Measurements from ENCODE around the gene DHX32.

Gene DHX32

GRCh38 chr10:125802131-125802530 is 79.0 kb downstream of the DHX32 start:
- DNase-seq (ENCODE audit: low read depth), result no peak

- no peak for DNase-seq (ENCODE audit: low read depth)
Measured at GRCh38 chr10:125801574-125801973, 79.5 kb downstream of the DHX32 start.

GRCh38 chr10:125799451-125800182 is 81.5 kb downstream of the DHX32 start:
- DNase-seq (ENCODE audit: low read depth), result no peak

GRCh38 chr10:125797994-125798662 is 83.0 kb downstream of the DHX32 start:
- DNase-seq (ENCODE audit: low read depth), result no peak

GRCh38 chr10:125797424-125797823 is 83.7 kb downstream of the DHX32 start:
- DNase-seq (ENCODE audit: low read depth), result no peak

- no peak for DNase-seq (ENCODE audit: low read depth)
Measured at GRCh38 chr10:125795637-125796190, 85.4 kb downstream of the DHX32 start.

- no peak for DNase-seq (ENCODE audit: low read depth)
Measured at GRCh38 chr10:125795128-125795527, 86.0 kb downstream of the DHX32 start.

GRCh38 chr10:125792342-125793300 is 88.5 kb downstream of the DHX32 start:
- no peak for DNase-seq (ENCODE audit: low read depth)

- no peak for DNase-seq (ENCODE audit: low read depth)
Measured at GRCh38 chr10:125788156-125789034, 92.7 kb downstream of the DHX32 start.

Measured in T-helper 22 cell (primary cell).